GM12874 (cell line): ENCODE data around the gene TRIM17.
A peak's percentile ranks its signal among the peaks of the same experiment; 100 is the strongest.

Experiments used
- CTCF ChIP-seq: IDR thresholded peaks from 2 replicates; pipeline ENCODE4 v1.5.1; 2011; ENCODE audit warnings: low read depth, mild to moderate bottlenecking, control low read depth, low read length, moderate library complexity; ENCODE audit not compliant: insufficient read depth

Gene TRIM17

GRCh38 chr1:228378090-228378872, 38.4 kb downstream of the TRIM17 start:
- peak; percentile 48 for TF ChIP-seq CTCF

- no peak for TF ChIP-seq CTCF
Observed at GRCh38 chr1:228377664-228378089, 39.0 kb downstream of the TRIM17 start.

- no peak for TF ChIP-seq CTCF
Observed at GRCh38 chr1:228376651-228377631, 39.7 kb downstream of the TRIM17 start.

GRCh38 chr1:228376262-228376628, 40.4 kb downstream of the TRIM17 start:
- TF ChIP-seq CTCF, result no peak

- TF ChIP-seq CTCF, result no peak
Observed at GRCh38 chr1:228375578-228376261, 40.9 kb downstream of the TRIM17 start.

GRCh38 chr1:228374711-228375577, 41.7 kb downstream of the TRIM17 start:
- TF ChIP-seq CTCF, result no peak
